Thyroid gland (tissue), 4 donors: ENCODE data around the gene ZBTB8A.

Experiments
- POLR2A ChIP-seq, 2 donors: fragments of 450-650 bp; IDR thresholded peaks; one replicate each; pipeline ENCODE4 v1.6.1; 2017; ENCODE audit warnings: antibody characterized with exemption in 2 of 2, mild to moderate bottlenecking in 2 of 2, moderate library complexity in 1 of 2
- TF ChIP-seq, protein P1 (sequence below), 6 experiments: fragments of 200-600 bp in 3 of 6; fragments of 450-650 bp in 3 of 6; sonication (generic) in 3 of 6; IDR thresholded peaks; one replicate each; pipeline ENCODE4 v1.5.1; 2016 to 2019; ENCODE audit warnings: antibody characterized with exemption in 6 of 6, mild to moderate bottlenecking in 2 of 6, inconsistent platforms in 1 of 6, moderate library complexity in 1 of 6

DNA sequence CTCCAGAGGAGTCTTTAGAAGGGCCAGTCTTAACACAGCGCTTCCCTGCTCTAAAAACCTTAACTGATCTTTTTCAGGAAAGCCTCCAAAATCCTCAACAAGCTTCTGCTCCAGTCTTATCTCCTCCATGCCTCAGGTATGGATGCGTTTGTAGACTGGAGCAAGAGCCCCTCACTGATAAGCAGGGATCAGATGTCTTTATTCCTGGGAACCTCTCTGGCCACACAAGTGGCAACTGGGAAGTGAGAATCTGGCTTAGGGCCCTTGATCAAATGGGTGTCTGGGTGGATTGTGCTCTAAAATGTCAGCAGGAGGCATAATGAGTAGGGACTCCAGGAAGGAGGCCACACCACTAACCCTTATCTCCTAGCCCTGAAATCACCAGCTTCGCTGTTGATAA lies 1.4 kb downstream of the ZBTB8A start:
- TF ChIP-seq, protein P1, sequence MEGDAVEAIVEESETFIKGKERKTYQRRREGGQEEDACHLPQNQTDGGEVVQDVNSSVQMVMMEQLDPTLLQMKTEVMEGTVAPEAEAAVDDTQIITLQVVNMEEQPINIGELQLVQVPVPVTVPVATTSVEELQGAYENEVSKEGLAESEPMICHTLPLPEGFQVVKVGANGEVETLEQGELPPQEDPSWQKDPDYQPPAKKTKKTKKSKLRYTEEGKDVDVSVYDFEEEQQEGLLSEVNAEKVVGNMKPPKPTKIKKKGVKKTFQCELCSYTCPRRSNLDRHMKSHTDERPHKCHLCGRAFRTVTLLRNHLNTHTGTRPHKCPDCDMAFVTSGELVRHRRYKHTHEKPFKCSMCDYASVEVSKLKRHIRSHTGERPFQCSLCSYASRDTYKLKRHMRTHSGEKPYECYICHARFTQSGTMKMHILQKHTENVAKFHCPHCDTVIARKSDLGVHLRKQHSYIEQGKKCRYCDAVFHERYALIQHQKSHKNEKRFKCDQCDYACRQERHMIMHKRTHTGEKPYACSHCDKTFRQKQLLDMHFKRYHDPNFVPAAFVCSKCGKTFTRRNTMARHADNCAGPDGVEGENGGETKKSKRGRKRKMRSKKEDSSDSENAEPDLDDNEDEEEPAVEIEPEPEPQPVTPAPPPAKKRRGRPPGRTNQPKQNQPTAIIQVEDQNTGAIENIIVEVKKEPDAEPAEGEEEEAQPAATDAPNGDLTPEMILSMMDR (IDR thresholded peaks at IDR 0.05) = no peak
- no peak for TF ChIP-seq POLR2A (IDR thresholded peaks at IDR 0.05)
